HL-60/S4 (cell line): Measurements from ENCODE around the gene TMEM131.
"Not testable (repeated sequence)": the region's sequence is repeated elsewhere in the genome, so short reads cannot be mapped to it uniquely, and the experiment has no call there.

Experiments
- in situ Hi-C: fragments of 300-500 bp; cut with MboI; formaldehyde crosslinking; loops from 2 replicates; pipeline ENCODE4 v1.14.3; 2022; ENCODE audit warnings: low sequenced_read_pairs

TMEM131 gene

GRCh38 chr2:97826266-97826847 is 169.4 kb downstream of the TMEM131 start:
- in situ Hi-C loops = not testable (repeated sequence)

GRCh38 chr2:97824011-97824410 is 171.7 kb downstream of the TMEM131 start:
- in situ Hi-C loops = loop anchor here (25.0 kb wide), 2 partner anchors 438 to 563 kb away; no protein-coding TSS in a partner anchor

- in situ Hi-C loops = loop anchor here (25.0 kb wide), 2 partner anchors 440 to 565 kb away; no protein-coding TSS in a partner anchor
Observed at GRCh38 chr2:97821862-97822261, 173.9 kb downstream of the TMEM131 start.

GRCh38 chr2:97819754-97820153 is 176.0 kb downstream of the TMEM131 start:
- in situ Hi-C loops = loop anchor here (25.0 kb wide), 2 partner anchors 443 to 568 kb away; no protein-coding TSS in a partner anchor

- in situ Hi-C loops = loop anchor here (25.0 kb wide), 2 partner anchors 446 to 571 kb away; no protein-coding TSS in a partner anchor
Observed at GRCh38 chr2:97816411-97816810, 179.3 kb downstream of the TMEM131 start.

- in situ Hi-C loops = loop anchor here (25.0 kb wide), 2 partner anchors 449 to 574 kb away; no protein-coding TSS in a partner anchor
Observed at GRCh38 chr2:97812931-97813330, 182.8 kb downstream of the TMEM131 start.

GRCh38 chr2:97808816-97809215 is 186.9 kb downstream of the TMEM131 start:
- in situ Hi-C loops = loop anchor here (25.0 kb wide), 2 partner anchors 453 to 578 kb away; no protein-coding TSS in a partner anchor

GRCh38 chr2:97806738-97807618 is 188.8 kb downstream of the TMEM131 start:
- in situ Hi-C loops = loop anchor here (25.0 kb wide), 2 partner anchors 455 to 580 kb away; no protein-coding TSS in a partner anchor

- in situ Hi-C loops = loop anchor here (25.0 kb wide), 2 partner anchors 457 to 582 kb away; no protein-coding TSS in a partner anchor
Observed at GRCh38 chr2:97805776-97806175, 190.0 kb downstream of the TMEM131 start.

- in situ Hi-C loops = loop anchor here (25.0 kb wide), 2 partner anchors 461 to 586 kb away; no protein-coding TSS in a partner anchor
Observed at GRCh38 chr2:97801028-97801427, 194.7 kb downstream of the TMEM131 start.

GRCh38 chr2:97798416-97798815 is 197.3 kb downstream of the TMEM131 start:
- in situ Hi-C loops = no loop called here

GRCh38 chr2:97797355-97797754 is 198.4 kb downstream of the TMEM131 start:
- in situ Hi-C loops = no loop called here

GRCh38 chr2:97796465-97797126 is 199.2 kb downstream of the TMEM131 start:
- in situ Hi-C loops = no loop called here

GRCh38 chr2:97792416-97792815 is 203.3 kb downstream of the TMEM131 start:
- in situ Hi-C loops = no loop called here

- in situ Hi-C loops = no loop called here
Observed at GRCh38 chr2:97788986-97789644, 206.6 kb downstream of the TMEM131 start.

- in situ Hi-C loops = no loop called here
Observed at GRCh38 chr2:97785818-97786217, 209.9 kb downstream of the TMEM131 start.

- in situ Hi-C loops = no loop called here
Observed at GRCh38 chr2:97784953-97785352, 210.8 kb downstream of the TMEM131 start.

GRCh38 chr2:97781981-97782380 is 213.8 kb downstream of the TMEM131 start:
- in situ Hi-C loops = no loop called here

- in situ Hi-C loops = no loop called here
Observed at GRCh38 chr2:97779141-97779540, 216.6 kb downstream of the TMEM131 start.

GRCh38 chr2:97775074-97775473 is 220.7 kb downstream of the TMEM131 start:
- in situ Hi-C loops = no loop called here
